22Rv1 (cell line): Measurements from ENCODE around the gene KCNIP4.

ENCODE experiments used
- CTCF ChIP-seq: fragments of 450-650 bp; IDR thresholded peaks from 2 replicates; pipeline ENCODE4 v1.5.1; 2017; ENCODE audit warnings: mild to moderate bottlenecking
- ZFX ChIP-seq: fragments of 450-650 bp; IDR thresholded peaks from 2 replicates; pipeline ENCODE4 v1.6.1; 2017; ENCODE audit warnings: antibody characterized with exemption, borderline replicate concordance

GRCh38 chr4:21744046-21744445 is 204.5 kb downstream of the KCNIP4 start:
- TF ChIP-seq CTCF (no peak), ZFX (no peak)
